Motor neuron (in vitro differentiated cells): ENCODE measurements around the gene INPP4A. TPM values are rescaled to one million over a fixed set of nuclear protein-coding genes. Genes with fewer than 3 reads are reported as not detected.
"Not testable (repeated sequence)": the region's sequence is repeated elsewhere in the genome, so short reads cannot be mapped to it uniquely, and the experiment has no call there.

Experiments
- ATAC-seq, 8 experiments: fragments of 200-7000 bp; cut with Tn5 transposase; replicated peaks in 6 of 8; 2 replicates each; pipeline ENCODE4 v1.8.0; 2021; ENCODE audit warnings: mild to moderate bottlenecking in 8 of 8, moderate library complexity in 8 of 8
- H3K27ac ChIP-seq, 2 donors: fragments of 250-450 bp; sonication (Bioruptor Pico); 2 replicates each; pipeline ENCODE4 v1.9.0; 2021; ENCODE audit warnings: antibody characterized with exemption in 2 of 2, mild to moderate bottlenecking in 2 of 2, moderate library complexity in 1 of 2
- H3K4me1 ChIP-seq, 2 donors: fragments of 250-450 bp; sonication (Bioruptor Pico); replicated peaks in 1 of 2; 2 replicates each; pipeline ENCODE4 v1.6.1; 2021; ENCODE audit warnings: antibody characterized with exemption in 2 of 2, mild to moderate bottlenecking in 2 of 2, moderate library complexity in 1 of 2
- H3K4me3 ChIP-seq, 5 donors: fragments of 250-450 bp; sonication (Bioruptor Pico); 2 replicates each; pipeline ENCODE4 v1.9.0; 2021; ENCODE audit warnings: antibody characterized with exemption in 5 of 5, mild to moderate bottlenecking in 5 of 5, moderate library complexity in 4 of 5
- WGBS, 10 experiments: fragments of 450-650 bp; shearing (Covaris generic); methylation state at CpG; one replicate each; pipeline ENCODE4 v1.0.0; 2022; 5-methylcytosine and 5-hydroxymethylcytosine counted together
- in situ Hi-C, 9 experiments: fragments of 400-800 bp; cut with MboI; loops; one replicate each; pipeline ENCODE4 v1.15.0; 2021; ENCODE audit warnings: low sequenced_read_pairs in 9 of 9, low pct_unique_long_range_greater_than_20kb in 2 of 9; ENCODE audit not compliant: unreplicated experiment in 9 of 9
- total RNA-seq, 8 experiments: library from RNA; unstranded; fragments of 300-600 nt; gene quantifications; 2 replicates each; pipeline versions ENCODE4 v1.2.3 to v1.2.4, GENCODE V29; 2022

Gene INPP4A
- total RNA-seq: 100 to 1,000 TPM in 1 of 8 experiments, 10 to 100 TPM in 7; 24.2 to 111 (median 31.1) TPM

DNA sequence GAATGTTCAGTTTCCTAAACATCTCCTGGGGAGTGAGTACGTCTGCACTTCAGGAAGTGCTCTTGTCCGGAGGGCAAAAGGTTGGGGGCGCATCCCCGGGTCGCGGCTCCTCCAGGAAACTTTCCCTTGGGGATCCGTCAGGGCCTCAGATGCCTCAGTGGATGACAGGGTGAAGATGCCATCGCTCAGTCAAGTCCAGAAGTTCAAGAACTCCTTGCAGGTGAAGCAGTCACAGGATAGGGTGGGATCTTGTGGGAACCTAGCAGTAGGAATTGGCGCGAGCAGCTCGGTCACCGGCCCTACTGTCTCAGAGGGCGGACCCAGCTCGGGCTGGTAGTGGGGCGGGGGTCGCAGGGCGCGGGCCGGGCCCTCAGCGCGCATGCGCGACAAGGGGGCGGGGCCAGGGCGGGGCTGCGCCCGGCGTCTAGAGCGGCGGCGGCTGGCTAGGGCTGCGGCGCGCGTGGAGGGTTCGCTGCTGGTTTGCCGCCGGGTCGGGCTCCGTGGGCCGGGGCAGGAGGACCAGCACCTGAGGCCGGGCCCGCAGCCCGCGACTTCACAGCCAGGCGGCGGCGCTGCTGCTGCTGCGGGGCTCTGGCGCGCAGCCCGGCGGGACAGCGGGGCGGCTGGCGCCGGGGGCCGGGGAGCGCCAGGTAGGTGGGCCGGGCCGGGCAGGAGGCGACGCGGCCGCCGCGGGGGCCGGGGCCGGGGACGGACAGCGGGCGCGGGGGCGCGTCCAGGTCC is at the start of gene INPP4A:
Gene INPP4A (plus strand): TSS at position 423 of the 741 bp plus-strand sequence. CDS start 75,191 bp downstream, outside the sequence.
- in situ Hi-C loops: loop anchor here in 1 of 9 experiments (25.0 kb wide), 1 partner anchor 93 kb away; no protein-coding TSS in a partner anchor
- WGBS, 10 experiments: 0 to 8% (median 0%) methylated on average over 1 to 2 of the region's 75 CpGs; no CpG with 5 or more reads in 5 of the 10 experiments
- peaks cover 10 to 17% of the 10 kb centered on the region in 2 donors for H3K4me1 ChIP-seq
- H3K4me3 ChIP-seq: peak within 1 kb of the TSS; percentile 48 to 90 (median 70)
- peak within 1 kb of the TSS; percentile 47 to 54 for H3K27ac ChIP-seq
- ATAC-seq: peak; percentile 42 to 98 (median 94)

DNA sequence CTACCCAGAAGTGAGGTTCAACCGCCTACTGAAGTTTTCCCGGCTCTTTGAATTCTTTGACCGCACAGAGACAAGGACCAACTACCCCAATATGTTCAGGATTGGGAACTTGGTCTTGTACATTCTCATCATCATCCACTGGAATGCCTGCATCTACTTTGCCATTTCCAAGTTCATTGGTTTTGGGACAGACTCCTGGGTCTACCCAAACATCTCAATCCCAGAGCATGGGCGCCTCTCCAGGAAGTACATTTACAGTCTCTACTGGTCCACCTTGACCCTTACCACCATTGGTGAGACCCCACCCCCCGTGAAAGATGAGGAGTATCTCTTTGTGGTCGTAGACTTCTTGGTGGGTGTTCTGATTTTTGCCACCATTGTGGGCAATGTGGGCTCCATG is 48.7 kb upstream of the INPP4A start:
- H3K4me3 ChIP-seq: no peak overlapping the region
- peaks cover 0 to 6% of the 10 kb centered on the region in 2 donors for H3K4me1 ChIP-seq
- no peak overlapping the region for H3K27ac ChIP-seq
- in situ Hi-C loops: loop anchor here in 5 of 9 experiments (25.0 kb wide), 3 partner anchors 384 to 659 kb away; no protein-coding TSS in a partner anchor
- 61 to 92% methylated on average over 4 to 6 of the region's 6 CpGs; no CpG with 5 or more reads in 8 of the 10 experiments for WGBS, 10 experiments
- no peak for ATAC-seq

DNA sequence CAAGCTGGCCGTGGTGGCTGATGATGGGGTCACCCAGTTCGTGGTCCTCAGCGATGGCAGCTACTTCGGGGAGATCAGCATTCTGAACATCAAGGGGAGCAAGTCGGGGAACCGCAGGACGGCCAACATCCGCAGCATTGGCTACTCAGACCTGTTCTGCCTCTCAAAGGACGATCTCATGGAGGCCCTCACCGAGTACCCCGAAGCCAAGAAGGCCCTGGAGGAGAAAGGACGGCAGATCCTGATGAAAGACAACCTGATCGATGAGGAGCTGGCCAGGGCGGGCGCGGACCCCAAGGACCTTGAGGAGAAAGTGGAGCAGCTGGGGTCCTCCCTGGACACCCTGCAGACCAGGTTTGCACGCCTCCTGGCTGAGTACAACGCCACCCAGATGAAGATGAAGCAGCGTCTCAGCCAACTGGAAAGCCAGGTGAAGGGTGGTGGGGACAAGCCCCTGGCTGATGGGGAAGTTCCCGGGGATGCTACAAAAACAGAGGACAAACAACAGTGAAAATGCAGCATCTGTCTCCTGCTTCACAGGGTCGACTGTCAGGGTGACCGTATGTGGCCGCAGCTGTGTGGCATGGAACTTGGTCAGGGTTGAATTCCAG is 47.8 kb upstream of the INPP4A start:
- Histone ChIP-seq H3K27ac (no peak overlapping the region), H3K4me1 (peaks cover 0 to 6% of the 10 kb centered on the region in 2 donors), H3K4me3 (no peak overlapping the region)
- WGBS, 10 experiments: 80 to 100% (median 88%) methylated on average over 2 to 15 of the region's 23 CpGs; no CpG with 5 or more reads in 3 of the 10 experiments
- ATAC-seq: no peak
- in situ Hi-C loops: loop anchor here in 5 of 9 experiments (25.0 kb wide), 3 partner anchors 385 to 660 kb away; no protein-coding TSS in a partner anchor

DNA sequence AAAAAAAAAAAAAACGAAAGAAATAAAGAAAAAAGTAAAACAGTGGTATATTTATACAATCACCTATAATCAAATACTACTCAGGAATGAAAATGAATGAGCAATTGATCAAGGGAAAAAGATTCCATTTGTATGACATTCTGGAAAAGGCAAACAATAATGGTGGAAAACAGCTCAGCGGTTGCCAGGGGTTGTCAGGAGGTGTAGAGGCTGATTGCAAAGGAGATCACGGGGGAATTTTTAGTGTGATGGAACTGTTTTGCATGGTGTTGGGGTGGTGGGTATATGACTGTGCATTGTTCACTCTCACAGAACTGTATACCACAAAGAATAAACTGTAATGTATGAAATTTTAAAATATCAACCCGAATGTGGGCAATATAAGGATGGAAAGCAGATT is 45.5 kb upstream of the INPP4A start:
- peak in 2 of 8 experiments; percentile 10 to 54 for ATAC-seq
- Histone ChIP-seq H3K4me1 (peaks cover 0 to 4% of the 10 kb centered on the region in 2 donors), H3K4me3 (no peak overlapping the region), H3K27ac (no peak overlapping the region)
- WGBS, 10 experiments: 30 to 100% (median 67%) methylated on average over 1 to 4 of the region's 4 CpGs
- in situ Hi-C loops: loop anchor here in 5 of 9 experiments (25.0 kb wide), 3 partner anchors 387 to 662 kb away; no protein-coding TSS in a partner anchor

DNA sequence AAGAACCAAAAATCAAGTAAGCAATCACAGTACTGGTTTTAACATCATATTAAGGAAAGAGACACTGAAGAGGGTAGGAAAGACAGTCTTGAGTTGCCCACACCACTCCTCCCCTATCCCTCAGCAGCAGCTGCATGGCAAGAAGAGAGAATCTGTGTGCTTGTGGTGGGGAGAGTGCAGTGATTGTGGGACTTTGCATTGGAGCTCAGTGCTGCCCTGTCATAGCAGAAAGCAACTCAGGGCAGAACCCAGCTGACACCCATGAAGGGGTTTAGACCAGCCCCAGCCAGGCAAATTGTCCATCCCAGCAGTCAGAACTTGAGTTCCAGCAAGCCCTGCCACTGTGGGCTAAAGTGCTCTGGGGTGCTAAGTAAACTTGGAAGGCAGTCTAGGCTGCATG is 40.8 kb upstream of the INPP4A start:
- no peaks in the 10 kb centered on the region for H3K4me1 ChIP-seq
- ATAC-seq: no peak
- H3K27ac ChIP-seq: no peak overlapping the region
- in situ Hi-C loops: no loop called here
- H3K4me3 ChIP-seq: no peak overlapping the region

DNA sequence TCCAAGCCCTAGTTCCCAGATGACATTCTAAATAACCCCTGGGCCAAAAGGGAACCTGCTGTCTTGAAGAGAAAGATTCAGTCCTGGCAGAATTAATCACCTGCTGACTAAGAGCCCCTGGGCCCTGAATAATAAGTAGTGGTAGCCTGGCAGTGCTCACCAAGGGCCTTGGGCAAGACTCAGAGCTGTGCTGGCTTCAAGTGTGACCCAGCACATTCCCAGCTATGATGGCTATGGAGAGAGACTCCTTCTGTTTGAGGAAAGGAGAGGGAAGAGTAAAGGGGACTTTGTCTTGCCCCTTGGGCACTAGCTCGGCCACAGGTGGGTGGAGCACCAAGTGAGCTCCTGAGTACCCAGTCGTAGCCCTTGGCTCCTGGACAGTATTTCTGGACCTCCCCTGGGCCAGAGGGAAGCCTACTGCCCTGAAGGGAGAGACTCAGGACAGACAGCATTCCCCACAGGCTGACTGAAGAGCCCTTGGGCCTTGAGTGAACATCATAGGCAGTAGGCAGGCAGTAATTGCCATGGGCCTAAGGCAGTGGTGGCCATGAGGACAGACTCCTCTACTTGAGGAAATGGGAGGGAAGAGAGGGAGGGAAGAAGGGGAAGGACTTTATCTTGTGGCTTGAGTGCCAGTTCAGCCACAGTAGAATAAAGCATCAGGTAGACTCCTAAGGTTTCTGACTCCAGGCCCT is 40.0 kb upstream of the INPP4A start:
- in situ Hi-C loops: no loop called here
- peak in 2 of 8 experiments; percentile 12 to 27 for ATAC-seq
- Histone ChIP-seq H3K4me1 (no peaks in the 10 kb centered on the region), H3K27ac (no peak overlapping the region), H3K4me3 (no peak overlapping the region)
- 63 to 93% (median 67%) methylated on average over 1 to 2 of the region's 2 CpGs; no CpG with 5 or more reads in 7 of the 10 experiments for WGBS, 10 experiments

DNA sequence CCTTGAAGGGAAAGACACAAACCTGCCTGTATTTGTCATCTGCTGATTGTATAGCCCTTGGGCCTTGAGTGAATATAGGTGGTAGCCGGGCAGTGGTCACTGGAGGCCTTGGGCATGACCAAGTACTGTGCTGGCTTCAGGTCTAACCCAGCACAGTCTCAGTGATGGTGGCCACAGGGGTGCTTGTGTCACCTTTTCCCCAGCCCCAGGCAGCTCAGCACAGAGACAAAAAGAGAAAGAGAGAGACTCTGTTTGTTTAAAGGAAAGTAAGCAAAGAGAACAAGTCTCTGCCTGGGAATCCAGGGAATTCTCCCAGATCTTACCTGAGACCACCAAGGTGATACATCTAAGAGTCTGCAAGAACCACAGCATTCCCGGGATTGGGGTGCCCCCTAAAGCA is 39.4 kb upstream of the INPP4A start:
- ATAC-seq: no peak
- Histone ChIP-seq H3K4me1 (no peaks in the 10 kb centered on the region), H3K27ac (no peak overlapping the region), H3K4me3 (no peak overlapping the region)
- 52 to 86% (median 80%) methylated on average over 1 to 2 of the region's 2 CpGs; no CpG with 5 or more reads in 6 of the 10 experiments for WGBS, 10 experiments
- in situ Hi-C loops: no loop called here

DNA sequence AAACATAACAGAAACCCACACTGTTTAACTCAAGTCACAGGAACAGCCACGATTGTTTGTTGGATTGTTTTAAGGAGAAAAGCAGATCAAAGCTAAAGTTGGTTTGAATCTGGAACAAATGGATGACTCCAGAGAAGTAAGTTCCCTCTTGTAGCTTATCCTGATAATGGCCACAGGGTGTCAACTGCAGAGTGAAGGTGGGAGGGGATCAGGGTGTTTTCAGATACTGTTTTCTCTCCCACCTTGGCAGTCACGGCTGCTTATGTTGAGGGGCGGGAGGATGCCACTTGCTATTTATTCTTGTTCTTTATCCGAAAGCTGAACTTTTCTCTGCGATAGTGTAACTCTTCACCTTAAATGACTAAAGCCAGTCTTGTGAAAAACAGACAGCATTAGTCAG is 36.5 kb upstream of the INPP4A start:
- no peak overlapping the region for H3K4me3 ChIP-seq
- in situ Hi-C loops: no loop called here
- H3K4me1 ChIP-seq: no peaks in the 10 kb centered on the region
- no peak overlapping the region for H3K27ac ChIP-seq
- WGBS, 10 experiments: 63 to 100% (median 88%) methylated on average over 1 to 5 of the region's 5 CpGs
- ATAC-seq: no peak

DNA sequence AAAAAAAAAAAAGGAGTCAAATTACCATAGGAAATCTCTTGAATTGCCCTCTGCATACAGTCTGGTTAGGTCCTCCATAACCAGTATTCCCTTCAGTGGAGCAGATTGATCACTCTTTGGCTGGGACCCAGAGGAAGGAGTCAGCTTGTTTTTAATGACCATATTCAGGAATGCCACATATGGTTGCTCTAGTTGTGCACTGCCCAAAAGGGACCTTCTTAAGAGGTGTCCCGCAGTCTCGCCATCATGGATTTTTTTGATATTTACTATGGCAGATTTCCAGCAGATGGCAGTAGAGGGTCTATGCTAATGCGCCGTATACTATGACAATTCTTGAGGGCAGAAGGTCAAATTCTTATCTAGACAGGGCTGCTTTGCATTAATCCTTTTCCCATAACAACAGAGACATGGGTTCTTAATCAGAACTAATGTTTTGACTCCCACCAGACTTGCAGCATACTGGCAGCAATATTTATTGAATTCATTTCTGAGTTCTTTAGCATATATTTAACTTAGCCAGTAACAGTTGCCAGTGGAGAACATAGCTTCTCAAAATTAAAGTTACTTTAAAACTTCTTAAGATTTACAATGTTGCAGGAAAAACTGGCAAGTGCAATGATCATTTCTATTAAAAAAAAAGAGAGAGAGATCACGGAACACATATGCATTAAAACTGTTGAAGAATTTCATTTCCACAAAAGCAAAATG is 31.8 kb upstream of the INPP4A start:
- in situ Hi-C loops: no loop called here
- Histone ChIP-seq H3K27ac (no peak overlapping the region), H3K4me3 (no peak overlapping the region), H3K4me1 (no peaks in the 10 kb centered on the region)
- 10 to 96% (median 81%) methylated on average over 1 to 5 of the region's 5 CpGs; no CpG with 5 or more reads in 2 of the 10 experiments for WGBS, 10 experiments
- peak in 5 of 8 experiments; percentile 27 to 82 (median 76) for ATAC-seq

DNA sequence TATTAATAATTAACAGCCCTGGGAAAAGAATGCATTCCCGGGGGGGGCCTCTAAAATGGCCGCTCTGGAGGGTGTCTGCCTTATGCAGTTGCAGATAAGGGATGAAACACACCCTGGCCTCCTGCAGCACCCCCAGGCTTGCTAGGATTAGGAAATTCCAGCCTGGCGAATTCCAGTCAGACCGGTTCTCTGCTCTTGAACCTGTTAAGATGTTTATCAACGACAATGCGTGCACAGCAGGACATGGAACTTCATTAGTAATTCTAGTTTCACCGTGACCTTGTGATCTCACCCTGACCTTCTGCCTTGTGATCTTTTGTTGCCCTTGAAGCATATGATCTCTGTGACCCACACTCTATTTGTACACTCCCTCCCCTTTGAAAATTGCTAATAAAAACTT is 30.4 kb upstream of the INPP4A start:
- in situ Hi-C loops, ATAC-seq, H3K4me1 ChIP-seq, H3K27ac ChIP-seq, H3K4me3 ChIP-seq: not testable (repeated sequence)
- 65 to 93% (median 67%) methylated on average over 3 to 7 of the region's 7 CpGs; no CpG with 5 or more reads in 5 of the 10 experiments for WGBS, 10 experiments

DNA sequence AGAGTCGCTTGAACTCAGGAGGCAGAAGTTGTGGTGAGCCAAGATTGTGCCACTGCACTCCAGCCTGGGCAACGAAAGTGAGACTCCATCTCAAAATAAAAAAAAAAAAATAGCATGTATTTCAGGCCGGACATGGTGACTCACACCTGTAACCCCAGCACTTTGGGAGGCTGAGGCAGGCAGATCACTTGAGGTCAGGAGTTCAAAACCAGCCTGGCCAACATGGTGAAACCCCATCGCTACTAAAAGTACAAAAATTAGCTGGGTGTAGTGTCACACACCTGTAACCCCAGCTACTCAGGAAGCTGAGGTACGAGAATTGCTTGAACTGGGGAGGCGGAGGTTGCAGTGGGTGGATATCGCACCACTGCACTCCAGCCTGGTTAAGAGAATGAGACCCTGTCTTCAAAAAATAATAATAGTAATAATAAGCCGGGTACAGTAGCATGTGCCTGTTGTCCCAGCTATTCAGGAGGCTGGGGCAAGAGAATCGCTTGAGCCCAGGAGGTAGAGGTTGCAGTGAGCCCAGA is 28.9 kb upstream of the INPP4A start:
- H3K4me3 ChIP-seq, ATAC-seq, H3K27ac ChIP-seq, in situ Hi-C loops, H3K4me1 ChIP-seq: not testable (repeated sequence)
- WGBS, 10 experiments: 57 to 100% (median 92%) methylated on average over 2 to 4 of the region's 9 CpGs; no CpG with 5 or more reads in 3 of the 10 experiments
